ENCODE measurements around the gene ZBTB45. TPM values are rescaled to one million over a fixed set of nuclear protein-coding genes. Genes with fewer than 3 reads are reported as not detected.

Gene ZBTB45
- total and polyA plus RNA-seq, 10 of the 15 experiments (the other 5 are each of a cell fraction or from before 2014, with no cell fraction given): 0.29 to 17.2 (median 4.2) TPM

GRCh38 chr19:58475714-58476497 lies 43.7 kb downstream of the ZBTB45 start, which contains the start of gene ZNF446 (continued):
- TF ChIP-seq BCLAF1 (IDR thresholded peaks at IDR 0.05): no peak

GRCh38 chr19:58474997-58475713 lies 44.5 kb downstream of the ZBTB45 start:
- peak; percentile 30 for ATAC-seq
- Histone ChIP-seq H3K36me3 (ENCODE audit: control insufficient read depth in 2 of 2, insufficient read depth in 2 of 2, low read length in 1 of 2) (peaks cover 5 to 7% of the 10 kb centered on the region in 2 experiments), H3K27me3 (replicated peaks in 1 of 2; ENCODE audit: control insufficient read depth in 2 of 2, insufficient read depth in 2 of 2, low read length in 1 of 2) (no peaks in the 10 kb centered on the region), H2AFZ (ENCODE audit: control insufficient read depth, low read depth, low read length) (peak overlapping the region; percentile 81), H3K4me2 (ENCODE audit: control insufficient read depth, insufficient read depth) (peak overlapping the region; percentile 83), H3K27ac (ENCODE audit: control insufficient read depth, insufficient read depth) (peak overlapping the region; percentile 81), H4K20me1 (ENCODE audit: control insufficient read depth, insufficient read depth) (no peaks in the 10 kb centered on the region), H3K4me1 (ENCODE audit: control insufficient read depth, insufficient read depth, low read length) (peaks cover 21% of the 10 kb centered on the region), H3K9me3 (replicated peaks; ENCODE audit: control insufficient read depth, insufficient read depth, low read length) (no peaks in the 10 kb centered on the region), H3K79me2 (ENCODE audit: control insufficient read depth, insufficient read depth, low read length) (no peaks in the 10 kb centered on the region; the same call in 1 of the 2 replicates), H3K9ac (ENCODE audit: control insufficient read depth, insufficient read depth, low read length) (peak overlapping the region; percentile 82), H3K4me3 (peak overlapping the region; percentile 50)
- ChIA-PET POLR2A (interaction anchor here (0.7 to 1.9 kb wide), 2 partner anchors 24 to 113 kb away, joined by 3 to 5 read pairs; partner anchors contain the start of genes ZNF324B and ZNF497), CTCF (no interaction called here), SMC1A (ENCODE audit: uncharacterized antibody, unreplicated experiment) (interaction anchor here (1.5 kb wide), 1 partner anchor 9 kb away, joined by 4 read pairs; no protein-coding TSS in a partner anchor), RAD21 (ENCODE audit: unreplicated experiment) (interaction anchor here (0.5 to 0.6 kb wide), 2 partner anchors 10 to 14 kb away, joined by 3 to 4 read pairs; no protein-coding TSS in a partner anchor)
- 23% methylated on average over 27 of the region's 27 CpGs for WGBS (ENCODE audit: insufficient coverage, insufficient replicate concordance, low lambda C conversion rate, missing lambda C conversion rate)
- FAIRE-seq: peak; percentile 69
- intact Hi-C loops (cut with micrococcal nuclease; ENCODE audit: unreplicated experiment): no loop called here
- in situ Hi-C loops (cut with MboI): no loop called here
- BruUV-seq (replicated peaks): TSS peak; percentile 46
- DNase-seq (ENCODE audit: low read depth, low spot score): no peak
- TF ChIP-seq SMC3 (IDR thresholded peaks at IDR 0.05; ENCODE audit: borderline replicate concordance, low read length): no peak; the same call in 1 of the 2 replicates
- peak; percentile 79 for TF ChIP-seq RUNX3 (IDR thresholded peaks at IDR 0.05; ENCODE audit: low read length)
- TF ChIP-seq SIN3A (IDR thresholded peaks at IDR 0.05; ENCODE audit: low read depth, low read length): no peak
- TF ChIP-seq LARP7 (IDR thresholded peaks at IDR 0.05): no peak
- 0 out of 2 replicates have a peak, but pooled peaks have one; percentile 14 for TF ChIP-seq MTA3 (IDR thresholded peaks at IDR 0.05; ENCODE audit: borderline replicate concordance, low read length)
- no peak for TF ChIP-seq CEBPB (IDR thresholded peaks at IDR 0.05; ENCODE audit: borderline replicate concordance in 1 of 2, low read depth in 2 of 2, low read length in 2 of 2)
- TF ChIP-seq CREB1 (IDR thresholded peaks at IDR 0.05; ENCODE audit: low read depth): peak; percentile 18; the same call in 1 of the 2 replicates
- TF ChIP-seq PBX3 (IDR thresholded peaks at IDR 0.05; ENCODE audit: insufficient replicate concordance, low read depth, low read length): peak; percentile 17
- TF ChIP-seq MTA2 (IDR thresholded peaks at IDR 0.05; ENCODE audit: low read depth): no peak
- TF ChIP-seq RB1 (IDR thresholded peaks at IDR 0.05; ENCODE audit: borderline replicate concordance): 0 out of 2 replicates have a peak, but pooled peaks have one; percentile 10
- no peak for TF ChIP-seq YBX1 (IDR thresholded peaks at IDR 0.05)
- no peak for TF ChIP-seq PKNOX1 (IDR thresholded peaks at IDR 0.05)
- no peak for TF ChIP-seq POU2F2 (IDR thresholded peaks at IDR 0.05; ENCODE audit: borderline replicate concordance, low read depth, low read length)

Data from GM12878 (cell line).